Uterus (tissue), 2 donors: Measurements from ENCODE around the gene SIRPD.

ENCODE experiments used
- POLR2A ChIP-seq, 2 donors: fragments of 450-650 bp; IDR thresholded peaks; one replicate each; pipeline ENCODE4 v1.6.1; 2016; ENCODE audit warnings: antibody characterized with exemption in 2 of 2, mild to moderate bottlenecking in 1 of 2, moderate library complexity in 1 of 2
- TF ChIP-seq, protein P1 (sequence below), 4 experiments: fragments of 200-600 bp in 2 of 4; fragments of 450-650 bp in 2 of 4; sonication (generic) in 2 of 4; IDR thresholded peaks; one replicate each; pipeline ENCODE4 v1.5.1; 2016 to 2019; ENCODE audit warnings: antibody characterized with exemption in 4 of 4, mild to moderate bottlenecking in 2 of 4, moderate library complexity in 1 of 4

DNA sequence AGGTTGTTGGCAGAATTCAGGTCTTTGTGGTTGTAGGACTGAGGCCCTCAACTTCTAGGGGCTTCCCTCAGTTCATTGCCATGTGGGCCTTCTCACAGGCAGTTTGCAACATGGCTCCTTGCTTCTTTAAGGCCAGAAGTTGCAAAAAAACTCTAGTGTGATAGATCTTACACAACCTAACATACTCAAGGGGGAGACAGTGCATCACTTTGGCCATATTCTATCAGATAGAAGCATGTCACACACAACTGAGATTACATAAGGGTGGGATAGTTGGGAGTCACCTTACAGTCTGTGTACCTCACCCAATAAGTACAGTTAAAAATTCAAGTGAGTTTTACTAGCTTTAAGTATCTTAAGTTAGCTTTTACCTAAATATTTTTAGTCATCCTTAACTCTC, 1.6 kb downstream of the SIRPD start:
- no peak for TF ChIP-seq POLR2A (IDR thresholded peaks at IDR 0.05)
- TF ChIP-seq, protein P1, sequence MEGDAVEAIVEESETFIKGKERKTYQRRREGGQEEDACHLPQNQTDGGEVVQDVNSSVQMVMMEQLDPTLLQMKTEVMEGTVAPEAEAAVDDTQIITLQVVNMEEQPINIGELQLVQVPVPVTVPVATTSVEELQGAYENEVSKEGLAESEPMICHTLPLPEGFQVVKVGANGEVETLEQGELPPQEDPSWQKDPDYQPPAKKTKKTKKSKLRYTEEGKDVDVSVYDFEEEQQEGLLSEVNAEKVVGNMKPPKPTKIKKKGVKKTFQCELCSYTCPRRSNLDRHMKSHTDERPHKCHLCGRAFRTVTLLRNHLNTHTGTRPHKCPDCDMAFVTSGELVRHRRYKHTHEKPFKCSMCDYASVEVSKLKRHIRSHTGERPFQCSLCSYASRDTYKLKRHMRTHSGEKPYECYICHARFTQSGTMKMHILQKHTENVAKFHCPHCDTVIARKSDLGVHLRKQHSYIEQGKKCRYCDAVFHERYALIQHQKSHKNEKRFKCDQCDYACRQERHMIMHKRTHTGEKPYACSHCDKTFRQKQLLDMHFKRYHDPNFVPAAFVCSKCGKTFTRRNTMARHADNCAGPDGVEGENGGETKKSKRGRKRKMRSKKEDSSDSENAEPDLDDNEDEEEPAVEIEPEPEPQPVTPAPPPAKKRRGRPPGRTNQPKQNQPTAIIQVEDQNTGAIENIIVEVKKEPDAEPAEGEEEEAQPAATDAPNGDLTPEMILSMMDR (IDR thresholded peaks at IDR 0.05), result no peak
